Measurements from ENCODE around the gene GALNT8.
"Not testable (repeated sequence)": the region's sequence is repeated elsewhere in the genome, so short reads cannot be mapped to it uniquely, and the experiment has no call there.

Gene GALNT8

GRCh38 chr12:4717806-4718205 is 2.4 kb upstream of the GALNT8 start:
- H3K9ac ChIP-seq (ENCODE audit: low read length) = no peak overlapping the region
- H3K36me3 ChIP-seq (ENCODE audit: control insufficient read depth, insufficient read depth, low read length) = no peaks in the 10 kb centered on the region
- H3K4me1 ChIP-seq (ENCODE audit: control insufficient read depth, insufficient read depth, low read length) = no peaks in the 10 kb centered on the region
- H3K27ac ChIP-seq (ENCODE audit: low read depth, low read length) = no peak overlapping the region
- no peaks in the 10 kb centered on the region for H3K27me3 ChIP-seq (ENCODE audit: control insufficient read depth, insufficient read depth, low read length)
- no peak overlapping the region for H3K4me3 ChIP-seq (ENCODE audit: low read length)

- no peak overlapping the region for H3K9ac ChIP-seq (ENCODE audit: low read length)
- no peak overlapping the region for H3K27ac ChIP-seq (ENCODE audit: low read depth, low read length)
Observed at GRCh38 chr12:4720637-4720995, 416 bp downstream of the GALNT8 start.

GRCh38 chr12:4721587-4721986 is 1.4 kb downstream of the GALNT8 start:
- not testable (repeated sequence) for H3K4me3 ChIP-seq (ENCODE audit: low read length); H3K4me1 ChIP-seq (ENCODE audit: control insufficient read depth, insufficient read depth, low read length); H3K36me3 ChIP-seq (ENCODE audit: control insufficient read depth, insufficient read depth, low read length); H3K27ac ChIP-seq (ENCODE audit: low read depth, low read length); H3K27me3 ChIP-seq (ENCODE audit: control insufficient read depth, insufficient read depth, low read length); H3K9ac ChIP-seq (ENCODE audit: low read length)

More at GRCh38 chr12:4720637-4720995, 416 bp downstream of the GALNT8 start:
- no peaks in the 10 kb centered on the region for H3K27me3 ChIP-seq (ENCODE audit: control insufficient read depth, insufficient read depth, low read length)
- no peaks in the 10 kb centered on the region for H3K4me1 ChIP-seq (ENCODE audit: control insufficient read depth, insufficient read depth, low read length)
- peak overlapping the region; percentile 9 for H3K4me3 ChIP-seq (ENCODE audit: low read length)
- H3K36me3 ChIP-seq (ENCODE audit: control insufficient read depth, insufficient read depth, low read length) = no peaks in the 10 kb centered on the region

GRCh38 chr12:4723226-4723625 is 3.0 kb downstream of the GALNT8 start:
- Histone ChIP-seq H3K27me3 (ENCODE audit: control insufficient read depth, insufficient read depth, low read length) (no peaks in the 10 kb centered on the region), H3K9ac (ENCODE audit: low read length) (no peak overlapping the region), H3K4me1 (ENCODE audit: control insufficient read depth, insufficient read depth, low read length) (no peaks in the 10 kb centered on the region), H3K27ac (ENCODE audit: low read depth, low read length) (no peak overlapping the region), H3K4me3 (ENCODE audit: low read length) (no peak overlapping the region), H3K36me3 (ENCODE audit: control insufficient read depth, insufficient read depth, low read length) (no peaks in the 10 kb centered on the region)

GRCh38 chr12:4725057-4725456 is 4.9 kb downstream of the GALNT8 start:
- Histone ChIP-seq H3K27ac (ENCODE audit: low read depth, low read length) (no peak overlapping the region), H3K27me3 (ENCODE audit: control insufficient read depth, insufficient read depth, low read length) (no peaks in the 10 kb centered on the region), H3K36me3 (ENCODE audit: control insufficient read depth, insufficient read depth, low read length) (no peaks in the 10 kb centered on the region), H3K4me3 (ENCODE audit: low read length) (no peak overlapping the region), H3K4me1 (ENCODE audit: control insufficient read depth, insufficient read depth, low read length) (no peaks in the 10 kb centered on the region), H3K9ac (ENCODE audit: low read length) (no peak overlapping the region)

GRCh38 chr12:4734625-4735340 is 14.6 kb downstream of the GALNT8 start:
- no peak overlapping the region for H3K27ac ChIP-seq (ENCODE audit: low read depth, low read length)
- H3K36me3 ChIP-seq (ENCODE audit: control insufficient read depth, insufficient read depth, low read length) = no peaks in the 10 kb centered on the region
- H3K9ac ChIP-seq (ENCODE audit: low read length) = no peak overlapping the region
- H3K4me1 ChIP-seq (ENCODE audit: control insufficient read depth, insufficient read depth, low read length) = no peaks in the 10 kb centered on the region
- H3K27me3 ChIP-seq (ENCODE audit: control insufficient read depth, insufficient read depth, low read length) = no peaks in the 10 kb centered on the region
- H3K4me3 ChIP-seq (ENCODE audit: low read length) = peak overlapping the region; percentile 21

GRCh38 chr12:4736091-4736490 is 15.9 kb downstream of the GALNT8 start:
- no peak overlapping the region for H3K27ac ChIP-seq (ENCODE audit: low read depth, low read length)
- no peaks in the 10 kb centered on the region for H3K27me3 ChIP-seq (ENCODE audit: control insufficient read depth, insufficient read depth, low read length)
- no peaks in the 10 kb centered on the region for H3K36me3 ChIP-seq (ENCODE audit: control insufficient read depth, insufficient read depth, low read length)

GRCh38 chr12:4738541-4738940 is 18.3 kb downstream of the GALNT8 start:
- no peak overlapping the region for H3K4me3 ChIP-seq (ENCODE audit: low read length)
- no peak overlapping the region for H3K9ac ChIP-seq (ENCODE audit: low read length)
- H3K27me3 ChIP-seq (ENCODE audit: control insufficient read depth, insufficient read depth, low read length) = no peaks in the 10 kb centered on the region
- no peaks in the 10 kb centered on the region for H3K4me1 ChIP-seq (ENCODE audit: control insufficient read depth, insufficient read depth, low read length)
- no peak overlapping the region for H3K27ac ChIP-seq (ENCODE audit: low read depth, low read length)
- H3K36me3 ChIP-seq (ENCODE audit: control insufficient read depth, insufficient read depth, low read length) = no peaks in the 10 kb centered on the region

More at GRCh38 chr12:4736091-4736490, 15.9 kb downstream of the GALNT8 start:
- Histone ChIP-seq H3K9ac (ENCODE audit: low read length) (no peak overlapping the region), H3K4me1 (ENCODE audit: control insufficient read depth, insufficient read depth, low read length) (no peaks in the 10 kb centered on the region), H3K4me3 (ENCODE audit: low read length) (no peak overlapping the region)

GRCh38 chr12:4742416-4742970 is 22.3 kb downstream of the GALNT8 start:
- H3K27ac ChIP-seq (ENCODE audit: low read depth, low read length) = no peak overlapping the region
- H3K4me3 ChIP-seq (ENCODE audit: low read length) = no peak overlapping the region
- no peaks in the 10 kb centered on the region for H3K36me3 ChIP-seq (ENCODE audit: control insufficient read depth, insufficient read depth, low read length)
- H3K4me1 ChIP-seq (ENCODE audit: control insufficient read depth, insufficient read depth, low read length) = no peaks in the 10 kb centered on the region
- H3K9ac ChIP-seq (ENCODE audit: low read length) = no peak overlapping the region
- H3K27me3 ChIP-seq (ENCODE audit: control insufficient read depth, insufficient read depth, low read length) = no peaks in the 10 kb centered on the region

GRCh38 chr12:4743046-4743445 is 22.8 kb downstream of the GALNT8 start:
- Histone ChIP-seq H3K9ac (ENCODE audit: low read length) (no peak overlapping the region), H3K4me1 (ENCODE audit: control insufficient read depth, insufficient read depth, low read length) (no peaks in the 10 kb centered on the region), H3K27me3 (ENCODE audit: control insufficient read depth, insufficient read depth, low read length) (no peaks in the 10 kb centered on the region), H3K4me3 (ENCODE audit: low read length) (no peak overlapping the region), H3K36me3 (ENCODE audit: control insufficient read depth, insufficient read depth, low read length) (no peaks in the 10 kb centered on the region), H3K27ac (ENCODE audit: low read depth, low read length) (no peak overlapping the region)

- H3K36me3 ChIP-seq (ENCODE audit: control insufficient read depth, insufficient read depth, low read length) = no peaks in the 10 kb centered on the region
- no peak overlapping the region for H3K4me3 ChIP-seq (ENCODE audit: low read length)
- no peak overlapping the region for H3K27ac ChIP-seq (ENCODE audit: low read depth, low read length)
- H3K9ac ChIP-seq (ENCODE audit: low read length) = no peak overlapping the region
- no peaks in the 10 kb centered on the region for H3K27me3 ChIP-seq (ENCODE audit: control insufficient read depth, insufficient read depth, low read length)
- no peaks in the 10 kb centered on the region for H3K4me1 ChIP-seq (ENCODE audit: control insufficient read depth, insufficient read depth, low read length)
Observed at GRCh38 chr12:4744709-4745108, 24.5 kb downstream of the GALNT8 start.

GRCh38 chr12:4745249-4745648 is 25.0 kb downstream of the GALNT8 start:
- Histone ChIP-seq H3K27ac (ENCODE audit: low read depth, low read length) (no peak overlapping the region), H3K4me1 (ENCODE audit: control insufficient read depth, insufficient read depth, low read length) (no peaks in the 10 kb centered on the region), H3K36me3 (ENCODE audit: control insufficient read depth, insufficient read depth, low read length) (no peaks in the 10 kb centered on the region), H3K9ac (ENCODE audit: low read length) (no peak overlapping the region), H3K27me3 (ENCODE audit: control insufficient read depth, insufficient read depth, low read length) (no peaks in the 10 kb centered on the region), H3K4me3 (ENCODE audit: low read length) (no peak overlapping the region)

- H3K27me3 ChIP-seq (ENCODE audit: control insufficient read depth, insufficient read depth, low read length); H3K27ac ChIP-seq (ENCODE audit: low read depth, low read length); H3K36me3 ChIP-seq (ENCODE audit: control insufficient read depth, insufficient read depth, low read length); H3K4me3 ChIP-seq (ENCODE audit: low read length); H3K4me1 ChIP-seq (ENCODE audit: control insufficient read depth, insufficient read depth, low read length); H3K9ac ChIP-seq (ENCODE audit: low read length): not testable (repeated sequence)
Observed at GRCh38 chr12:4751654-4752053, 31.5 kb downstream of the GALNT8 start.
